Measurements from ENCODE around the gene KCNJ9.

The KCNJ9 gene

DNA sequence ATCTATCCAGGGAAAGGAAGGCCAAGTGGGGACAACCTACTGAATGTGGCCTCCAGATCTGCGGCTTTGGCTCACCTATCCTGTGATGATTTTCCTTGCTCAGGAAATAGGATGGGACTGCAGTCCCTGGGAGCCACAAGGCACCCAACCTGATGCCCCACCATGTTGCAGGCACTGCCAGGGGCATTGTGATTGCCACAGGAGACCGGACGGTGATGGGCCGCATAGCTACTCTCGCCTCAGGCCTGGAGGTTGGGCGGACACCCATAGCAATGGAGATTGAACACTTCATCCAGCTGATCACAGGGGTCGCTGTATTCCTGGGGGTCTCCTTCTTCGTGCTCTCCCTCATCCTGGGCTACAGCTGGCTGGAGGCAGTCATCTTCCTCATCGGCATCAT lies 46.0 kb downstream of the KCNJ9 start:
- no peak for DNase-seq (ENCODE audit: low read depth)

DNA sequence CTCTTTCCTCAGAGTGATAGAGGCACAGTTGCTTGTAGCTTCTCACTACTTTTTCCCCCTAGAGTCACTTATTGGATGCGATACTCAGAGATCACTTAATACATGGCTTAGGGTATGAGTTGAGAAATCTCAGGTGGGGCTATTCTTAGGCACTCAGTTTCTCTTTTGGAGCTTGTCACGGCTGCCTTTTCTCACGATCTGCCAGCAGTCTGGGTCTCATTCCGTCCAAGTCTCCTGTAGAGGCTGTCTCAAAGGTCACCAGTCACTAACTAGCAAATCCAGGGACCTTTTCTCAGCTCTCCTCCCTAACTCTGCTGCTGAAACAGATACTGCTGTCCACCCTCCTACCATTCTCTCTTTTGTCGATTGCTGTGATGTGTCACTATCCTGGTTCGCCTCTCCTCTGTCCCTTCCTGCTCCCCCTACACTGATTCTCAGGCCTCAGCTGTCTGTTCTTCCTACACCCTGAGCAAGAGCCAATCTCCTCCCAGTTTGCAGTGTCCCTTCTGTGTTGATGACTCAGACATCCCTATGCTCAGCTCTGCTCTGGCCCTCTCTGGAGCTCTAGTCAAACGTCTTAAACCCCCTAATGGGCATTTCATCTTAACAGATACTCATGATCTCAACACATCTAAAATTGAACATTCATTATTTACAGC lies 46.7 kb downstream of the KCNJ9 start:
- no peak for DNase-seq (ENCODE audit: low read depth)

DNA sequence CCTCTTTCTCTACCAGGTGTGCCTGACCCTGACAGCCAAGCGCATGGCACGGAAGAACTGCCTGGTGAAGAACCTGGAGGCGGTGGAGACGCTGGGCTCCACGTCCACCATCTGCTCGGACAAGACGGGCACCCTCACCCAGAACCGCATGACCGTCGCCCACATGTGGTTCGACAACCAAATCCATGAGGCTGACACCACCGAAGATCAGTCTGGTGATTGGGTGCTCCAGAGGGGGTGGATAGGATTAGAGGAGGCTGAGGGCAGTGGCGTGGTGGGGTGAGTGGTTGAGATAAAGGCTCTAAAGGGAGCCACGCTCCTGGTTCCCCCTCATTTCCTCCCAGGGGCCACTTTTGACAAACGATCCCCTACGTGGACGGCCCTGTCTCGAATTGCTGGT lies 47.3 kb downstream of the KCNJ9 start:
- DNase-seq (ENCODE audit: low read depth) = no peak

DNA sequence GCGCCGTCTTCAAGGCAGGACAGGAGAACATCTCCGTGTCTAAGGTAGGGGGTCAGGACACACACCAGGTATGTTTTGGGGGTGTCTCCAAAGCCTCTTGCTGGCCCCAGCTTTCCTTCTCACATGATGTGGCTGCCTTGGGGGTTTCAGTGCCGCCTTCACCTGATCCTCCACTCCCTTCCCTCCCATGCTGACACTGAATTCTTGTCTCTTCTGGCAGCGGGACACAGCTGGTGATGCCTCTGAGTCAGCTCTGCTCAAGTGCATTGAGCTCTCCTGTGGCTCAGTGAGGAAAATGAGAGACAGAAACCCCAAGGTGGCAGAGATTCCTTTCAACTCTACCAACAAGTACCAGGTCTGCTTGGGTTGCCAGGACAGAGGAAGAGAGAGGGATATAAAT lies 47.7 kb downstream of the KCNJ9 start:
- no peak for DNase-seq (ENCODE audit: low read depth)

DNA sequence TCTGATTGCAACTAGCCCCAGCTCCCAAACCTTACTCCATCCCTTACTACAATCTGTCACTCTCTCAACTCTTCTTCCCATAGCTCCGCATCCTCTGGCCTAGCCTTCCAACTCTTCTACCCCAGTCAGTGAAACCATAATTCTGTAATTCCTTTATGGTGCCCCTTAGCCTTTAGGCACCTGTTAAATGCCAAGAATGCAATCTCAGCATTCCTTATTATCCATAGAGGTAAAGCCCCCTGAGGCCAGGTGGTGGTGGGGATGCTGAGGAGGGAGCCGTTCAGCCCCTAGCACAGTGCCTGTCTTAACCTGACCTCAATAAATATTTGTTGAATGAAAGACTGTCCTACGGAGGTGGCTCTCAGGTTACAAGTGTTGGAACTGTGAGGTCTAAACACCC lies 48.2 kb downstream of the KCNJ9 start:
- no peak for DNase-seq (ENCODE audit: low read depth)

DNA sequence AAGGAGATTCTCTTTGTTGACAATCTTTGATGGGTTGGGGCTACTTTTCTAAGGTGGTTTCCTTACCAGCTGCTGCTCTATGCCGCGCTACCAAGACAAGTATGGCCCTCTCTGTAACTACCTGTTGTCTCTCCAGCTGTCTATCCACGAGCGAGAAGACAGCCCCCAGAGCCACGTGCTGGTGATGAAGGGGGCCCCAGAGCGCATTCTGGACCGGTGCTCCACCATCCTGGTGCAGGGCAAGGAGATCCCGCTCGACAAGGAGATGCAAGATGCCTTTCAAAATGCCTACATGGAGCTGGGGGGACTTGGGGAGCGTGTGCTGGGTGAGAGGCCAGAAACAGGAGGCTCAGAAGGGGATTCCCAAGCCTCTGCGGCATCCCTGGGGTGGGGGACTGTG lies 48.6 kb downstream of the KCNJ9 start:
- DNase-seq (ENCODE audit: low read depth) = no peak

DNA sequence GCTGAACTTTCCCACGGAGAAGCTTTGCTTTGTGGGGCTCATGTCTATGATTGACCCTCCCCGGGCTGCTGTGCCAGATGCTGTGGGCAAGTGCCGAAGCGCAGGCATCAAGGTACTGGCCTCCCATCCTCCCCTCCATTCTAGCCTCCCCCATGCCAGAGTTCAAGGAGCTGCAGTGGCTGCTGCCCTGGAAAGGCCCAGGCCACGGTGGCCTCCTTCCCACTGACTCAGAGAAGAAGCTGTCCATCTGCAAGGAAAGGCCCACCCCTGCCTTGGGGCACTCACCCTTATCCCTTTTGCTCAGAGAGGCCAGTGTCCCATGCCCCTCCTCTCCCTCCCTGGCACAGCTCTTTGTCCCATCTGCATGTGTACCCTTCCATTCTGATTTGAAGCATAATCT lies 49.1 kb downstream of the KCNJ9 start:
- DNase-seq (ENCODE audit: low read depth) = no peak

DNA sequence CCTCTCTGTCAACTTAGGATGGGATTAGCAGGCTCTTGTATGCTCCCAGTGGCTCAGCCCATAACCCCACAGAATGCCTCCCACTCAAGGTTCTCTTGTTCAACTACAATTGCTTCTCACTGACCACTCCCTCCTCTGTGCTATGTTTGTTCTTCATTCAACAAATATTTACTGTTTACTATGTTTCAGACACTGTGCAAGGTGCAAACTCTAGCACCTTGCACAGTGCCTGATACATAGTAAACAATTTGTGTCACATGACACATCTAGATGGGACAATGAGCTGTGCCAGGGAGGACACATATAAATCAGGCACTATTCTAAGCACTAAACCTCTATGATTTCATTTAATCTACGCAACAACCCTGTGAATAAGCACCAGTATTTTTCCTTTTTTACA lies 49.6 kb downstream of the KCNJ9 start:
- DNase-seq (ENCODE audit: low read depth) = no peak

DNA sequence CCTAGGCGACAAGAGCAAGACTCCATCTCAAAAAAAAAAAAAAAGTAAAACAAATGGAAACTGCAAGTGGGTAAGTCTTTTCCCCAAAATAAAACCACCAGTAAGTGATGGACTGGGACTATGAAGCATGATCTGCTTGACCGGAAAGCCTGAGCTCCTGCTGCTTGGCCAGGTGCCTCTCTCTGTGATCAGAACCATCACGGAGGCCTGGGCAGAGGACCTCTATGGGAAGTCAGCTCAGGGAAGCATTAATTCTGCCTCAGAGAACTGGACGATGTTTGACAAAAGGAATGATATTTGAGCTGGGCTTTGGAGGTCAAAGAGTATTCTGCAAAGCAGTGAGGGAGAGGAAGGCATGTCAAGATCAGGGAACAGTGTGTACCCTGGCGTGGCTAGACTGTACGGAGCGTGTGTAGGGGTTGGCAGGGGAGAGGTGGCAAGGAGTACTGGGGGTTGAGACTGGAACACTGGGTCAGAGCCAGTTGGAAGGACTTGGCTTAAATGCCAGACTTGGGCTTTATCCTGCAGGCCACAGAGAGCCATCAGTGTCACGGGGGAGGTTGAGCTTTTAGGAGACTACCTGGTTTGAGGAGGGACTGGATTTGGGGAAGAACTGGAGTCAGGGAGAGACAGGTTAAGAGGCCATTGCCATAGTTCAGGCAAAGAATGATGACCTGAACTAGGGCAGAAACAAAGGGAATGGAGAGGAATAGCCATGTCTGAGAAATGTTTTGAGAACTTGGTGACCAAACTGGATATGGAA lies 50.6 kb downstream of the KCNJ9 start:
- no peak for DNase-seq (ENCODE audit: low read depth)

DNA sequence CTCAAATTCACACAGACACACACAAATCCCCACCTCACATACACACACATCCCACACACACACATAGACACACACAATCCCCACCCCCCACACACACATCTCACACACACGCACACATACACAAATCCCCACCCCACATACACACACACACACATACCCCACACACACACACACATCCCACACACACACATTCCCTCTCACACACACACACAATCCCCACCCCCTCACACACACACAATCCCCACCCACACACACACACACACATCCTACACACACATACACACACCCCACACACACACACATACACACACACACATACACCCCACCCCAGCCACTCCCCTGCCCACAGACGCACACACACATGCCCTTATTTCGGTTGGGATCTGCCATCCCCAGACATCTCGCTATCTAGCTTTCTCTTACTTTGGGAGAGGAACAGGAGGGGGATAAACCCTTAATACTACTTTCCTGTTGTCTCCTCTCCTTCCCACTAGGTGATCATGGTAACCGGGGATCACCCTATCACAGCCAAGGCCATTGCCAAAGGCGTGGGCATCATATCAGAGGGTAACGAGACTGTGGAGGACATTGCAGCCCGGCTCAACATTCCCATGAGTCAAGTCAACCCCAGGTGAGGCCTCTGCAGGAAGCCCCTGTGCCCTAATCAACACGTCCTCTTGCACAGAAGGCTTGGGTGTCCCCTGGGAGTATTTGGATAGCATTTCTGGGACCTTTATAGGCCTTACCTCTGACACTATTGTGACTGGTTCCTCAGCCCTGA lies 52.8 kb downstream of the KCNJ9 start:
- DNase-seq (ENCODE audit: low read depth) = no peak

DNA sequence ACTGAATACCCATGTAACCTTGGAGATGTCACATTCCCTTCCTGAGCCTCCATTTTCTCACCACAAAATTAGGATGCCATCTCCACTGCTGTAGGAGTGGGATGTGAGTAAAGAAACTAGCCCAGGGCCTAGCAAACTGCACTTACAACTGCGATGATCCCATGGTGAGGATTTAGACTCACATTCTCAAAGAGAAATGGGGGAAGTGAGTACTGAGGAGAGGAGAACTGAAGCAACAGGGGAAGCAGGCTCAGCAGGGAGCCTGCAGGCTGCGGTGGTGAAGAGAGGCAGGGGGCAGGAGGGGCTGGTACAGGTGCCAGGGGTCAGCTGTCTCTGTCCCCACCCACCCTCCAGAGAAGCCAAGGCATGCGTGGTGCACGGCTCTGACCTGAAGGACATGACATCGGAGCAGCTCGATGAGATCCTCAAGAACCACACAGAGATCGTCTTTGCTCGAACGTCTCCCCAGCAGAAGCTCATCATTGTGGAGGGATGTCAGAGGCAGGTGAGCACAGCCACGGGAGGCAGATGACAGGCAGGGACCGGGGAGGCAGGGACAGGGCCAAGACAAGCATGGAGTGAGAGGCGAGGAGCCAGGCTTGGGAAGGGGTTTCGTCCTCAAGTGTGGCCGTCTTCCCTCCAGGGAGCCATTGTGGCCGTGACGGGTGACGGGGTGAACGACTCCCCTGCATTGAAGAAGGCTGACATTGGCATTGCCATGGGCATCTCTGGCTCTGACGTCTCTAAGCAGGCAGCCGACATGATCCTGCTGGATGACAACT lies 53.6 kb downstream of the KCNJ9 start:
- DNase-seq (ENCODE audit: low read depth) = no peak

DNA sequence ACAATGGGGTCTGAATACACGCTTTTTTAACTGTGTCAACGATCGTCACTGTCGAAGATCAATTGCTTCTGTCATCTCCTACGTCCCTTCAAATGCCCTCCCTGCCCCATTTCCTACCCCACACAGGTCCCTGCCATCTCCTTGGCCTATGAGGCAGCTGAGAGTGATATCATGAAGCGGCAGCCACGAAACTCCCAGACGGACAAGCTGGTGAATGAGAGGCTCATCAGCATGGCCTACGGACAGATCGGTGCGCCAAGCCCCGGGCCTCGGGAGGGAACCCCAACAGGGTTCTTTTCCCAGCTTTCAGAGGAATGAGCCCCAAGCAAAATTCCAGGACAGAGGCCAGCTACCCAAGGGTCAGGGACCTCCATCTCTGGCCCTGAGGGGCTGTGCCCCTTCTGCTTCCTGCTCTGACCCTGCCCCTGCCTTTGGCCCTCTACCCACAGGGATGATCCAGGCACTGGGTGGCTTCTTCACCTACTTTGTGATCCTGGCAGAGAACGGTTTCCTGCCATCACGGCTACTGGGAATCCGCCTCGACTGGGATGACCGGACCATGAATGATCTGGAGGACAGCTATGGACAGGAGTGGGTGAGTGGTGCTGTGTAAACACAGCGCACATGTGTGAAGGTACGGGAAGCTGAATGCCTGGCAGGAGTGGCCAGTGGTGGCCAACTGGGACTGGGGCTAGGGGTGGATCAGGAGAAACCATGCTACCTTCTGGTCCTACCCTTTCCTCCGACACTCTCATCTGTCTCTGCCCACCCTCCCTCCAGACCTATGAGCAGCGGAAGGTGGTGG lies 55.0 kb downstream of the KCNJ9 start:
- no peak for DNase-seq (ENCODE audit: low read depth)

DNA sequence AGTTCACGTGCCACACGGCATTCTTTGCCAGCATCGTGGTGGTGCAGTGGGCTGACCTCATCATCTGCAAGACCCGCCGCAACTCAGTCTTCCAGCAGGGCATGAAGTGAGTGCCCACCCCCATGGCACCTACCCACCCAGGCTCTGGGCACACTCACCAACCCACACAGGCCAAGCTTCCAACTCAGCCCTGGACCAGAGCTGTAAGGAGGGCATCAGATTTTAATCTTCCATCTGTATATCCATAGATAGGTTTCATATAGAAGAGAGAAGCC lies 55.5 kb downstream of the KCNJ9 start:
- no peak for DNase-seq (ENCODE audit: low read depth)

DNA sequence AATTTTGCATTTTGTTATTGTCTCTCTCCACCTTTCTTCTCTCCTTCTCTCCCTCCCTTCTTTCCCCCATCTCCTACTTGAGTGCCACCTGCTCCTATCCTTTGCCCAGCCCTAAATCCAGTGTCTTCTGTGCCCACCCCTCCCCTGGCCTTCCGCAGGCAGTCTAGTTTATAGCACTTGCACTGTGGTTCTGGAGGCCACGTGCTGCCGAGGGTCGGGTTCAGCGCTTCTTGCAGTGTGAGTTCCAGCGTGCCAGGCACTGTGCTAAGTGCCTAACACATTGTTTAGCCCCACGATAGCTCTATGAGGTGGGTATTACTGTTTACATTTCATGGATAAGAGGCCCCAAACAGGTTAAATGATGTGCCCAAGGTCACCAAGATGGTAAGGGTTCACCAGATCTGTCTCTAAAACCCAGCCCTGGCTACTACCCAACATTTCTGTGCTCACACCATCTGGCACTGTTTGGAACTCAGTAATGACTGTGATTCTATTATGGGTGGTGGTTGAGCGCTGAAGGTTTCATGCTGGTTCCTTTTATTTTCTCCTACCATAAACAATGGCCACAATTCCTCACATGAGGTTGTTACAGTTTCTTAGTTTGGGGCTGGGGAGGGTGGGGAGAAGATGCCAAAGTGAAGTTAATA lies 56.0 kb downstream of the KCNJ9 start:
- no peak for DNase-seq (ENCODE audit: low read depth)

DNA sequence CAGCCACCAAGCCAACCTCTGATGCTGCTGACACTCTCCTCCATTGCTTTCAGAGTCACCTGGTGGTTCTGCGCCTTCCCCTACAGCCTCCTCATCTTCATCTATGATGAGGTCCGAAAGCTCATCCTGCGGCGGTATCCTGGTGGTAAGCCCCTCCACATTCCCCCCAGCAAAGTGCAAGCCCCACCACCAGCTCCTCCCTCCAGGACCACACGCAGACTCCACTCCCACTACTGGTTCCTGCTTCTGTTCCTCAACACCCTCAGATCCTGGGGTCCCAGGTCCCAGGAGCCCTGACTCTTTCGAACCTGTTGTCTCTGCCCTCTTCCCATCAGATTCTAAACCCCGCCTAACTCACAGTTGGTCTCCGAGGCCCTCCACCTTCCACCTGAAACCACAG lies 58.5 kb downstream of the KCNJ9 start:
- DNase-seq (ENCODE audit: low read depth) = no peak

Measured in activated T-helper 9 cell treated with anti-CD3 and anti-CD28 coated beads, Interleukin-2, amount 50 U/mL, for 16 hours (primary cell).